Stimulated activated CD8-positive, alpha-beta memory T cell treated with anti-CD3 and anti-CD28 coated beads, Interleukin-7, amount 100 ng/mL, for 24 hours (primary cell): ENCODE results near the gene STAB1.

ENCODE experiments used
- DNase-seq: peaks from one replicate; pipeline ENCODE4 v3.0.0-alpha.2; 2020; ENCODE audit warnings: low read depth

The STAB1 gene

DNA sequence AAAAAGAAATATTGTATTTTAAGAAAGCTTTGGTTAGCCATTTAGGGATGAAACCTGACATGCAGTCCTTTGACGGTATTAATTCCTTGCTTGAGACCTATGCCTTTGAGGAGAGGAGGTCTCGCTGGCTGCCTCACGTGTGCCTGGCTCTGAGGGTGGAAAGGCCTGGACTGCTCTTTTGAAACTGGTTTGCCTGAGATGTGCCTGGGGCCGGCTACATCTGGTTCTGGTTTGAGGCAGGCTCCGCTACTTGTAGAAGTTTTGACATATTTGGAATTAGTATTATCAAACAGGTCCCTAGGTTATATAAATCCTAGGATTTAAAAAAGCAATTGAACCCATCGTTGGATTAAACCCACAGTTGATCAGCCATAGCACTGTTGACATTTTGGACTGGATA, 33.3 kb upstream of the STAB1 start:
- no peak for DNase-seq

DNA sequence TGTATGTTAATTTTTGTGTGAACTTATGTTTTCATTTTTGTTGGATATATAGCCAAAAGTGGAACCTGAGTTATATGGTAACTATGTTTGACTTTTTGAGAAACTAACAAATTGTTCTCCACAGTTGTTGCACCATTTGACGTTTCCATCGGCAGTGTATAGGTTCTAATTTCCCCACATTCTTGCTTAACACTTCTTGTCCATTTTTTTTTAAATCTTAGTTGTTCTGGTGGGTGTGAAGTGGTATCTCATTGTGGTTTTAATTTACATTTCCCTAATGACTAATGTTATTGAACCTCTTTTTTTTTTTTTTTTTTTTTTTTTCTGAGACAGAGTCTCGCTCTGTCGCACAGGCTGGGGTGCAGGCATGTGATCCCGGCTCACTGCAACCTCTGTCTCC, 31.7 kb upstream of the STAB1 start:
- DNase-seq = no peak

DNA sequence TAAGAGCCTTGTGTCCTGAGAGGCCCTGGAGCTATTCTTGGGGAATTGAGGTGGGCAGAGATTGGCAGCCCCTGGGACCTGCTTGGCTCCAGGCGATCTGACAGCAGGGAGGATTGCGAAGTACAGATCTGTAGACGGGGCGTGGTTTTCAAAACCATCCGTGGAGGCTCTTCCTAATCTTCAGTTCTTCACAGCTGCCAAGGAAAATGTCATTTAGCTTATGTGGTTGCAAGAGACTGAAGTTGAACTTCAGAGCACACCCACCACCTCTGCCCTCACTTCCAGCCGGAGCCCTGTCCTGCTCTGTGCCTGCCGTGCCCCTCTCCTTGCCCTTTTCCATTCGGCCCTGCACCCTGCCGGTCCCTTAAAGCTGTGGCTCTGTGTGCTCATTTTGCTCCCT, 26.8 kb upstream of the STAB1 start:
- DNase-seq = no peak

DNA sequence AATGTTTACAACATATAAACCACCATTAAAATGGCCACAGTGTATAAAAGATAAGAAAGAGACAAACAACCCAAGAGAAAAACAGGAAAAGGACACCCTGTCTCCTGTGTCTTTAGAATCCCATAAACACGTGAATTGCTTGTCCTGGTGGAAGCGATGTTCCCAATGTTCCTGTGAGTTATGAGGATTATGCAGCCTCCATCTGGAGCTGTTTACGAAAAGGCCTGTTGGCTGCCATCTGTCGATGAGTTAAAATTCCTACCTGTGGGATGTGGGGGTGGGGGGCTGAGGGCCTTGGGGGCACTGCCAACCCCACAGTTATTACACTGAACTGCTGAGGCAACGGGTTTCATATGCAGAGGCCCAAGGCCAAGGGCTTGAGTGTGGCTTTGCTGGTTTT, 26.1 kb upstream of the STAB1 start:
- no peak for DNase-seq

DNA sequence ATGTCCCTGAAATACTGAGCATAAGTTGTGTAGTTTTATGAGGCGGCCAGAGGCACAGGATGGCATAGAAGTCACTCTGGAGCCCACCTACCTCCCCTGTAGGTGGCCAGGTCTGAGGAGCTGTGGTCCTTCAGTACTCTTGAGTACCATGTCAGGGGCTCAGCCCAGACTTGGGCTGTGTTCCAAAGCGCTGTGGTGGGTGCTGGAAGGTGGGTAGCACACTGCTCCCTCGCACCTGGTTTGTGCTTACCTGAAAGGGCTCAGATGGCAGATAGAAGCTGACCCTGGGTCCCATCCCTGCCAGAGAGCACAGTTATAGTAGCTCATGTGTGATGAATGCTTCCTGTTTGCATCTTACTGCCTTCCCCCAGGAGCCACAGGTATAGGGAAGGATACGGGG, 24.2 kb upstream of the STAB1 start:
- DNase-seq = no peak

- no peak for DNase-seq
These were observed 23.5 kb upstream of the STAB1 start for GRCh38 chr3:52471371-52472238.

GRCh38 chr3:52472239-52473000, 22.7 kb upstream of the STAB1 start:
- no peak for DNase-seq

DNA sequence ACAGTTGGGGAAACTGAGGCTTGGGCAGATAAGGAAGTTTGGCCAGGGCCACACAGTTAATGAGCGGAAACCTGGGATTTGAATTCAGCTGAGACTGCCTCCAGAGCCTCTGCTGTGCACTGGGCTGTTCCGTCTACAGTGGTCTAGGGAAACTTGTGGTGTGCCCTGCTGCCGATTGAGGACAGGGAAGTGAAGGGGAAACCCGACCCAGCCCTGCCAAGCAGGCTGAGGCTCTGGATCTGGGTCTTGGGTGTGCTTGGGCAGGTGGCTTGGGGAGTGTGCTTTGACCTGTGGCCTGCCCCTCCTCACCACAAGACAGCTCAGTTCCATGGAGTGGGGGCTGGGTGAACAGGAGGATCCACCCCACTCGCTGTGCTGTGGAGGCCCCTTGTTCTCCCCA, 22.1 kb upstream of the STAB1 start:
- DNase-seq = no peak

DNA sequence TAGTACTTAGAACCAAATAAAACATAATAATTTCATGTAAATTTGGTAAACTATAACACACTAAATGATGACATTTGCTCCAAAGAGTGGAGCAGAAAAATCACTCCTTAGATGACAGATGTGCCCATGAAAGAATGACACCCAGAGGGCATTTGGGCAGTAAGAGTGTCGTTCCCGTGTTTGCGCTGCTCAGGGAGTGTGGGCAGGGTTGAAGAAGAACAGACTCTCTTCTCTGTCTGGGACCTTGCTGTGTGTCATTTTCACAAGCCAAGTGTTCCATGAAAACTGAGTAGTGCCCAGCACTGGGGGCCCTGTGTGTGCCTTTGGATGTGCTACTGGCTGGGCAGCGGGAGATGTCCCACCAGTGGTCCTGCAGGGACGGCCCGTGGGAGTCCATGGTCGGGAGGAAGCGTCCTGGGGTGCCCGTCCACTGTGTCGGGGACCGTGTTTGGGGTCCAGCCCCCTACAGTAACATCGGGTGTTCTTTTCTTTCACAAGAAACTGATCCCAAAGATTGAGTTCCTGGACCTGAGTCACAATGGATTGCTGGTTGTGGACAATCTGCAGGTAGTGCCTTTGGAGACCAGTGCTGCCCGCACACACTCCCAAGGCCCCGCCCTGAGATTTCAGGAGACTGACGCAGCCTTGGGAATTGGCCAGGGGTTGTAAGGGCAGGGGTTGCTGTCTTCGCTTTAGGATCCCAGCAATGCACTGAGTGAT, 17.9 kb upstream of the STAB1 start:
- no peak for DNase-seq

GRCh38 chr3:52477796-52478095, 17.4 kb upstream of the STAB1 start:
- DNase-seq = no peak

DNA sequence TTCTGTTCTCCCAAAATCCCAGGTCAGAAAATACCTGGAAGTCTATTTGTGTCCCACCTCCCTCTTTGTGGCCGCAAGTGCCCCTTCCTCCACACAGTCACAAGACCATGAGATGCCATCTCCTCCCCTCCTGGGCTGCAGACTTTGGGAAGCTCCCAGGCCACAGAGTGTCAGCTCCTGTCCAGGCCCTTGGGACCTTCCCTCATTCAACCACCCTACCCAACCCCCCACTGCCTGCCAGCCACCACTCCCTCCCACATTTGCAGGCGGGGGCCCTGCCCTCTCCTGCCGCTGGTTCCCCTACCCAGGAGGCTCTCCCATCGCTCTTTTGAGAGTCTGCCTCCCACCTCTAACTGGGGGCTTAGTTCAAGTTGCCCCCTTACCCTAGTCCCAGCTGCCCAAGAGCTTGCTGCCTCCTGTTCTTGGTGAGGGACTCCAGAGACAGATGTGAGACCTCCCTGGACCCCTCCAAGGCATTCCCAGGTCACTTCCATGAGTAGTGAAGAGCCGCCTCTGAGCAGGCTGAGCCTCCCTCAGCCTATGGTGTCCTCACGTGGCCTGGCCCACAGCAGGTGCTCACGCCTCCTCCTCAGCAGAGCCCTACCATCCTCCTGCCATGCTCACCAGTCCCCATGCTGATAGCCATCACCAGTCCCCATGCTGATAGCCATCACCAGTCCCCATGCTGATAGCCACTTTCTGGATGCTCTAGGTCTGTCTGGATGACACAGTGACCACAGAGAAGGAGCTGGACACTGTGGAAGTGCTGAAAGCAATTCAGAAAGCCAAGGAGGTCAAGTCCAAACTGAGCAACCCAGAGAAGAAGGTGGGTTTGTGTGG, 15.9 kb upstream of the STAB1 start:
- DNase-seq = no peak

DNA sequence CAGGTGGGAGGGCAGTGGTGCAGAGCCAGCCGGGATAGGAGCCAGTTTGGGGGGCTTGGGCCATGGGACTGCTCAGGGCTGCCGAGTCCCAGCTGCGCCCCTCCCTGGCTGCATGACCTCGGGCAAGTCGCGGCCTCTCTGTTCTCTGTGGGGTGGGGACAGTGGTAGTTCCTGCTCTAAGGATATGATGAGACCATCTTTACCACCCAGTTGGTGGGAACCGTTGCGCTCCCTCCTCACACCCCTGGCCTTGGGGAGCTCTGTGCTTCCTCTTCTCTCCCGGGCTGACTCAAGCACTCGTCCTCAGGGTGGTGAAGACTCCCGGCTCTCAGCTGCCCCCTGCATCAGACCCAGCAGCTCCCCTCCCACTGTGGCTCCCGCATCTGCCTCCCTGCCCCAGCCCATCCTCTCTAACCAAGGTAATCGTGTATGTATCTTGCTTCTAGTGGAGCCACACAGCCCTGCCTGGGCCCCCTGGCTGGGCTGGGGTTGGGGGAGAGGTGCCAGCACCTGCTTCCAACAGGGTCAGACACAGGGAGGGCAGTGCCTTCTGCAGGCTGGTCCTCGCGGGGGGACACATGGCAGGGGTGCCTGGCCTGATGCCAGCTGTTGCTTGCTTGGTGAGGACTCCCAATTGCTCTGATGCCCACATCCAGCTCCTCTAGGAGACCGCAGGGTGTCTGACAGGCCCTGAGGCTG, 15.1 kb upstream of the STAB1 start:
- DNase-seq = no peak

GRCh38 chr3:52480768-52481715, 14.1 kb upstream of the STAB1 start:
- DNase-seq = no peak

DNA sequence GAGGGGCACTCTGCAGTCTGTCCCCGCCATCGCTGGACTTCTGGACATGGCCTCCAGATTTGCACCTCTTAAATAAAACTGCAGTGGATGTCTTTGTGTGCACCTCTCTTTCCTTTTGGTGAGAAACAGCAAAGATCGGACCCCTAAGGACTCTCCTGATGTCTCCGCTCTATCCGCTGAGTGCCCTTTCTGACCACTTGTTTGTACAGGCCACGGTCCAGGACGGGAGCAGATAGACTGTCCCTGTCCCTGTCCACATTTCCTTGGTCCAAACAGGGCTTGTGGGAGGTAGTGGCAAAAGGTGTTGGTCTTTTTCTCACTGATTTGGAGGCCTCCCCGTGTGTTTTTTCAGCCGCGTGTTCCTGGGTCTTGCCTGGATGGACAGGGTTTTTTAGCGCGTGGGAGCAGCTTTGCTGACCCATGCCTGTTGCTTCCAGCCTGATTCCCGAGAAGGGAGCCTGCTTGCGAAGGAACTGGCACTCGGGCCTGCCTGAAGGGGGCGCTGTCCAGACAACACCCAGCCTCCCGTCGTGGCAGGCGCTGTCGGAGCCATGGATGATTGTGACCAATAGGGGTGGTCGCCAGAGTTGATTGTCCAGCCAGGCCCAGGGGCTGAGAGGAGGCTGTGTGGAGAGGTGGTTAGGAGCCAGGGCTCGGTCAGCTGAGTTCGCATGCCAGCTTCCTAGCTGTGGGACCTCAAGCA, 13.2 kb upstream of the STAB1 start:
- DNase-seq = no peak

GRCh38 chr3:52483081-52483480, 12.1 kb upstream of the STAB1 start:
- no peak for DNase-seq

DNA sequence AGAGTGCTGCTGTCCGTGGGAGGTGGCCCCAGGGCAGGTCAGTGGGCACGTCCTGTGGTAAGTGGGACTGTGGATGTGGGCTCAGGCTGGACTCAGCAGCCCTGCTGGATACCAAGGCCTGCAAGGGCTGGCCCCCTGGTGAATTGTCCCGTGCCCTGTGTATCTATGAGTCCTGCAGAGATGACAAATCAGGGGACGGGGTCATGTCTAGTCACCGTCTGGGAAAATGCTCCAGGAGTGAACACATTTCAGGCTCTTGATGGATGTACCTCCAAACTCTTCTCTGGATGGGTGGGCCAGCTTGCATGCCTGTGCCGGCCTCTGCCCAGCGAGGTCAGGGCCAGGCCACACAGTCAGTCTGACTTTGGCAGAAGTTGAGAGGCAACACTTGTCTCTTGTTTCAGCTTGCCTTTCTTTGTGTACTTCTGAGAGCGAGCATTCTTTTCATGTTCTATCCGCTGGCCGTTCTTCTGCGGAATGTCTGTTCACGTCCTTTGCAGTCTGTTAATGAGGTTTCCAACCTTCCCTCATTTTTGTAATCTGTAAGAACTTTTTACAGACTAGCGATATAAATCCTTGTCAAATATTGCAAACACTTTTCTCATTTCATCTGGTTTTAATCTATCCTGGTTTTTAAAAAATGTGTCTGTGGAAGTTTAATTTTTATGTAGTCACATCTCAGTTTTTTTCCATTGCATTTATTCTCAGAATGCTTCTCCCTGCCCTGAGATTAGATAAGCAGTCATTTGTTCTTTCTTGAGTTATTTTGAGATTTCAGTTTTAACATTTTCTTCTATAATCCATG, 11.4 kb upstream of the STAB1 start:
- no peak for DNase-seq

- no peak for DNase-seq
These were observed 10.3 kb upstream of the STAB1 start for GRCh38 chr3:52484680-52485461.
